Ascending aorta (tissue), 2 donors: ENCODE measurements around the gene TENT4A. TPM values are rescaled to one million over a fixed set of nuclear protein-coding genes. Genes with fewer than 3 reads are reported as not detected.

Experiments
- DNase-seq, 2 donors: peaks; one replicate each; pipeline ENCODE4 v3.0.0-alpha.2; 2019; ENCODE audit warnings: low spot score in 2 of 2
- H3K27ac ChIP-seq, 2 donors: fragments of 200-600 bp; sonication (generic); one replicate each; pipeline ENCODE4 v1.5.1; 2016 to 2017; ENCODE audit warnings: mild to moderate bottlenecking in 1 of 2
- H3K27me3 ChIP-seq: fragments of 200-600 bp; sonication (generic); one replicate; pipeline ENCODE4 v1.5.1; 2017
- H3K36me3 ChIP-seq, 2 donors: fragments of 200-600 bp; sonication (generic); one replicate each; pipeline ENCODE4 v1.5.1; 2016
- H3K4me1 ChIP-seq, 2 donors: fragments of 200-600 bp; sonication (generic); one replicate each; pipeline ENCODE4 v1.5.1; 2016 to 2017; ENCODE audit warnings: mild to moderate bottlenecking in 1 of 2
- H3K4me3 ChIP-seq, 2 donors: fragments of 200-600 bp; sonication (generic); one replicate each; pipeline ENCODE4 v1.5.1; 2016 to 2017; ENCODE audit warnings: mild to moderate bottlenecking in 1 of 2
- H3K9me3 ChIP-seq, 2 donors: fragments of 200-600 bp; sonication (generic); one replicate each; pipeline ENCODE4 v1.5.1; 2016
- intact Hi-C: fragments of 100-400 bp; cut with DNase I; formaldehyde crosslinking; loops from one replicate; pipeline ENCODE4 v1.15.1; 2023
- total RNA-seq: library from RNA; depleted of rRNA; stranded (reverse); fragments of >200 nt; gene quantifications from one replicate; pipeline ENCODE4 v1.1.0, GENCODE V29; 2016
- TF ChIP-seq, protein P1 (sequence below), 3 experiments: fragments of 200-600 bp in 2 of 3; fragments of 450-650 bp in 1 of 3; sonication (generic) in 2 of 3; IDR thresholded peaks; one replicate each; pipeline ENCODE4 v1.5.1; 2016 to 2019; ENCODE audit warnings: antibody characterized with exemption in 3 of 3, mild to moderate bottlenecking in 1 of 3, moderate library complexity in 1 of 3

TENT4A gene
- total RNA-seq, 1 donor from 2014 or later = 12.5 TPM

DNA sequence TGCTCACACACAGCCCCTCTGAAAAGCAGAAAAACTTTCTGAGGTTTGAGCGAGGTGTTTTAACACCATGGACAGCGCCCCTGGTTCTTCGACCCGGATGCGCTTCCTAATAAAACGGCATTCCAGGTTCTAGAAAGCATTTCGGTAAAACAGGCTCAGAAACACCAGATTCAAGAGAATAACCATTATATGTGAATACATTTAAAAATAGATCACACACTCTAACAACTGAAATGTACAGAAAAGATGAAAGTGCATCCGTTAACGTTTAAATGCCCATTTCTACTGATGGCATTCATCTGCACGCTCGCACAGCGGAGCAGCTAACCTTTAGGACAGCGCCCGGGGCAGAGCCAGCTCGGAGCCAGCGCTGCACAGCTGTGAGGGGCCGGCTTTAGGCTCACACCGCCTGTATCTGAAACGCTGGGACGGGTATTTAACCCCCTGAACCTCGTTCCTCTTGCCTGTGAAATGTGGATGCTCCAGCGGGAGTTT is 26.3 kb upstream of the TENT4A start:
- H3K36me3 ChIP-seq = no peaks in the 10 kb centered on the region
- DNase-seq = no peak
- H3K27me3 ChIP-seq = no peaks in the 10 kb centered on the region
- H3K9me3 ChIP-seq = no peaks in the 10 kb centered on the region
- TF ChIP-seq, protein P1, sequence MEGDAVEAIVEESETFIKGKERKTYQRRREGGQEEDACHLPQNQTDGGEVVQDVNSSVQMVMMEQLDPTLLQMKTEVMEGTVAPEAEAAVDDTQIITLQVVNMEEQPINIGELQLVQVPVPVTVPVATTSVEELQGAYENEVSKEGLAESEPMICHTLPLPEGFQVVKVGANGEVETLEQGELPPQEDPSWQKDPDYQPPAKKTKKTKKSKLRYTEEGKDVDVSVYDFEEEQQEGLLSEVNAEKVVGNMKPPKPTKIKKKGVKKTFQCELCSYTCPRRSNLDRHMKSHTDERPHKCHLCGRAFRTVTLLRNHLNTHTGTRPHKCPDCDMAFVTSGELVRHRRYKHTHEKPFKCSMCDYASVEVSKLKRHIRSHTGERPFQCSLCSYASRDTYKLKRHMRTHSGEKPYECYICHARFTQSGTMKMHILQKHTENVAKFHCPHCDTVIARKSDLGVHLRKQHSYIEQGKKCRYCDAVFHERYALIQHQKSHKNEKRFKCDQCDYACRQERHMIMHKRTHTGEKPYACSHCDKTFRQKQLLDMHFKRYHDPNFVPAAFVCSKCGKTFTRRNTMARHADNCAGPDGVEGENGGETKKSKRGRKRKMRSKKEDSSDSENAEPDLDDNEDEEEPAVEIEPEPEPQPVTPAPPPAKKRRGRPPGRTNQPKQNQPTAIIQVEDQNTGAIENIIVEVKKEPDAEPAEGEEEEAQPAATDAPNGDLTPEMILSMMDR (IDR thresholded peaks at IDR 0.05) = no peak
- intact Hi-C loops = loop anchor here (2.0 kb wide), 1 partner anchor 26 kb away; the partner anchor contains the start of gene TENT4A
- no peak overlapping the region for H3K27ac ChIP-seq
- H3K4me1 ChIP-seq = peaks cover 0 to 2% of the 10 kb centered on the region in 2 donors
- peak overlapping the region; percentile 33 to 40 for H3K4me3 ChIP-seq

DNA sequence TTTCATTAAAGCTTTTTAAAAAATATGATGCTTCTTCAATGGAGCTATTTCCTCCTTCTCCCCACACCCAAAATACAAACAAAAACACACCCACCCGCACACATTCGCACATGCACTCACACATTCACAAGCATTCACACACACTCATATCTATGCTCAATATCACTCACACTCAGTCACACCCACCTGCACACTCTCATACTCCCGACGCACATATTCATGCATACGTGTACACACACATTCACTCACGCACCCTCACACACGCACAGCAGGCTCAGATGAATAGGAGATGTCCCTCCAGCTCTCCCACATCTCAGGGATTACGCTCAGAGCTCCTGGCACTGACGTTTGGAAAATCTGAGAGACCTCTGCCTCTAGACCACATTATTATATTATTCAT is 25.7 kb upstream of the TENT4A start:
- no peaks in the 10 kb centered on the region for H3K27me3 ChIP-seq
- no peak overlapping the region for H3K27ac ChIP-seq
- no peaks in the 10 kb centered on the region for H3K9me3 ChIP-seq
- H3K36me3 ChIP-seq = no peaks in the 10 kb centered on the region
- peaks cover 0 to 2% of the 10 kb centered on the region in 2 donors for H3K4me1 ChIP-seq
- no peak overlapping the region for H3K4me3 ChIP-seq
- TF ChIP-seq, protein P1 (IDR thresholded peaks at IDR 0.05) = no peak
- intact Hi-C loops = loop anchor here (2.0 kb wide), 1 partner anchor 25 kb away; the partner anchor contains the start of gene TENT4A
- no peak for DNase-seq

DNA sequence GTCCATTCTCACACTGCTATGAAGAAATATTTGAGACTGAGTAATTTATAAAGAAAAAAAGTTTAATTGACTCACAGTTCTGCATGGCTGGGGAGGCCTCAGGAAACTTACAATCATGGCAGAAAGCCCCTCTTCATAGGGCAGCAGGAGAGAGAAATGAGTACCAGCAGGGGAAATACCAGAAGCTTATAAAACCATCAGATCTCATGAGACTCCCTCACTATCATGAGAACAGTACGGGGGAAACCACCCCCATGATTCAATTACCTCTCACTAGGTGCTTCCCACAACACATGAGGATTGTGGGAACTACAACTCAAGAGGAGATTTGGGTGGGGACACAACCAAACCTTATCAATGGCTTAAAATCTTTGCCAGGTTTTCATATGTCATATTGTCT is 20.3 kb upstream of the TENT4A start:
- no peak overlapping the region for H3K4me3 ChIP-seq
- H3K27me3 ChIP-seq = no peaks in the 10 kb centered on the region
- no peak for DNase-seq
- TF ChIP-seq, protein P1 (IDR thresholded peaks at IDR 0.05) = no peak
- intact Hi-C loops = no loop called here
- no peak overlapping the region for H3K27ac ChIP-seq
- no peaks in the 10 kb centered on the region for H3K36me3 ChIP-seq
- H3K9me3 ChIP-seq = no peaks in the 10 kb centered on the region
- H3K4me1 ChIP-seq = no peaks in the 10 kb centered on the region

DNA sequence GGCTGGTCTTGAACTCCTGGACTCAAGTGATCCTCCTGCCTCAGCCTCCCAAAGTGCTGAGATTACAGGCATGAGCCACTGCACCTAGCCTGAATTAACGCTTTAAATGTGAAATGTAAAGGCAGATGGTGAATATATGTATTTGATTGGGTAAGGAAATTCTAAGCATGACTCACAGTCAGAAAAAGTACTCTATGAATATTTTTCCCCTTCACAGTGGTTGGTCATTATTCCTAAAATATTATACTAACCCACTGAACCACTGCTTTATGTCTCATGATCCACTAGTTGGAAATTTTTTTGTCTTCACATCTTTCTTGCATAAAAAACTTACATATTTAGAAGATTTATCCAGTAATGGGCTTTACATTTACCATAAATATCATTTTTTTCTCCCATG is 14.5 kb upstream of the TENT4A start:
- H3K4me1 ChIP-seq = peaks cover 0 to 4% of the 10 kb centered on the region in 2 donors
- H3K9me3 ChIP-seq = no peaks in the 10 kb centered on the region
- TF ChIP-seq, protein P1 (IDR thresholded peaks at IDR 0.05) = no peak
- H3K4me3 ChIP-seq = no peak overlapping the region
- no peaks in the 10 kb centered on the region for H3K36me3 ChIP-seq
- DNase-seq = no peak
- intact Hi-C loops = no loop called here
- no peaks in the 10 kb centered on the region for H3K27me3 ChIP-seq
- no peak overlapping the region for H3K27ac ChIP-seq

DNA sequence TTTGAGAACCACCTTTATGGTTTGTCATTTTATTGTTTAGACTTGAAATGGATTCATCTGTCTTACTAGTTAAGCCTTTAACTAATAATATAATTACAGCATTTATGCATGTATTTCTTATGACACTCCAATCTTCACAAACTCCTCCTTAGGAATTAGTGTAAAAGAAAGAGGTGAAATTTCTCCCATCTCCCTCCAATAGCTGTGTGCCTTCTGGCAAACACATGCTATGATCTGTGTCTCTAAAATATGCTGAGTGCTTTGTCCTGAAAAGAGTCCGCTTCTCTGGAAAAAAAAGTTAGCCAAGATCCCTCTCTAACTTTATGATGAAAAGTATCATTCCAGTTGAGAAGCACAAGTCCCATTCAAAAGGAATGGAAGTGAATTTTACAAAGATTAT is 13.9 kb upstream of the TENT4A start:
- H3K27me3 ChIP-seq = no peaks in the 10 kb centered on the region
- intact Hi-C loops = no loop called here
- H3K4me3 ChIP-seq = no peak overlapping the region
- no peaks in the 10 kb centered on the region for H3K36me3 ChIP-seq
- DNase-seq = no peak
- H3K27ac ChIP-seq = no peak overlapping the region
- H3K9me3 ChIP-seq = no peaks in the 10 kb centered on the region
- TF ChIP-seq, protein P1 (IDR thresholded peaks at IDR 0.05) = no peak
- H3K4me1 ChIP-seq = peaks cover 0 to 10% of the 10 kb centered on the region in 2 donors
